HG03575 (cell line): Measurements from ENCODE around the gene LUC7L3.
"Not testable (repeated sequence)": the region's sequence is repeated elsewhere in the genome, so short reads cannot be mapped to it uniquely, and the experiment has no call there.

Experiments used
- ATAC-seq: cut with Tn5 transposase; IDR thresholded peaks from one replicate; pipeline ENCODE4 v1.9.1; 2021; ENCODE audit not compliant: unreplicated experiment, insufficient number of reproducible peaks, low FRiP score; ENCODE audit errors: extremely low read depth

The LUC7L3 gene

GRCh38 chr17:50719144-50719923, at the start of gene LUC7L3:
TSS of gene LUC7L3 (plus strand) at chr17:50719603. CDS start at chr17:50719733, 130 bp downstream.
- ATAC-seq, result peak; percentile 51

GRCh38 chr17:50672071-50672470, 47.3 kb upstream of the LUC7L3 start:
- ATAC-seq, result no peak

- ATAC-seq, result no peak
Observed at GRCh38 chr17:50672831-50673551, 46.4 kb upstream of the LUC7L3 start.

- ATAC-seq, result no peak
Observed at GRCh38 chr17:50675190-50675589, 44.2 kb upstream of the LUC7L3 start.

GRCh38 chr17:50675627-50676026, 43.8 kb upstream of the LUC7L3 start:
- ATAC-seq, result no peak

- no peak for ATAC-seq
Observed at GRCh38 chr17:50676065-50676975, 43.1 kb upstream of the LUC7L3 start.

- no peak for ATAC-seq
Observed at GRCh38 chr17:50677851-50678375, 41.5 kb upstream of the LUC7L3 start.

- ATAC-seq, result no peak
Observed at GRCh38 chr17:50679008-50679544, 40.3 kb upstream of the LUC7L3 start.

- no peak for ATAC-seq
Observed at GRCh38 chr17:50680126-50680525, 39.3 kb upstream of the LUC7L3 start.

- not testable (repeated sequence) for ATAC-seq
Observed at GRCh38 chr17:50680543-50681262, 38.7 kb upstream of the LUC7L3 start.

GRCh38 chr17:50681263-50682200, 37.9 kb upstream of the LUC7L3 start:
- no peak for ATAC-seq

- no peak for ATAC-seq
Observed at GRCh38 chr17:50682441-50682840, 37.0 kb upstream of the LUC7L3 start.

- no peak for ATAC-seq
Observed at GRCh38 chr17:50682938-50683337, 36.5 kb upstream of the LUC7L3 start.

- ATAC-seq, result no peak
Observed at GRCh38 chr17:50683434-50684287, 35.7 kb upstream of the LUC7L3 start.

GRCh38 chr17:50684288-50684611, 35.2 kb upstream of the LUC7L3 start:
- ATAC-seq, result no peak

GRCh38 chr17:50684612-50685333, 34.6 kb upstream of the LUC7L3 start:
- ATAC-seq, result no peak
